Subcutaneous adipose tissue (tissue), 4 donors: Measurements from ENCODE around the gene CCDC175. TPM values are rescaled to one million over a fixed set of nuclear protein-coding genes. Genes with fewer than 3 reads are reported as not detected.

Experiments used
- total RNA-seq, 4 donors: library from RNA; depleted of rRNA; stranded (reverse); fragments of >200 nt; gene quantifications; one replicate each; pipeline ENCODE4 v1.1.0, GENCODE V29; 2016
- TF ChIP-seq, protein P1 (sequence below): fragments of 450-650 bp; IDR thresholded peaks from one replicate; pipeline ENCODE4 v1.5.1; 2016; ENCODE audit warnings: low read depth, mild to moderate bottlenecking, control low read depth, antibody characterized with exemption, moderate library complexity

The CCDC175 gene
- total RNA-seq, 4 donors from 2014 or later, result 1.3 TPM; not detected in 3

GRCh38 chr14:59566725-59567124 is 9.9 kb downstream of the CCDC175 start:
- TF ChIP-seq, protein P1, sequence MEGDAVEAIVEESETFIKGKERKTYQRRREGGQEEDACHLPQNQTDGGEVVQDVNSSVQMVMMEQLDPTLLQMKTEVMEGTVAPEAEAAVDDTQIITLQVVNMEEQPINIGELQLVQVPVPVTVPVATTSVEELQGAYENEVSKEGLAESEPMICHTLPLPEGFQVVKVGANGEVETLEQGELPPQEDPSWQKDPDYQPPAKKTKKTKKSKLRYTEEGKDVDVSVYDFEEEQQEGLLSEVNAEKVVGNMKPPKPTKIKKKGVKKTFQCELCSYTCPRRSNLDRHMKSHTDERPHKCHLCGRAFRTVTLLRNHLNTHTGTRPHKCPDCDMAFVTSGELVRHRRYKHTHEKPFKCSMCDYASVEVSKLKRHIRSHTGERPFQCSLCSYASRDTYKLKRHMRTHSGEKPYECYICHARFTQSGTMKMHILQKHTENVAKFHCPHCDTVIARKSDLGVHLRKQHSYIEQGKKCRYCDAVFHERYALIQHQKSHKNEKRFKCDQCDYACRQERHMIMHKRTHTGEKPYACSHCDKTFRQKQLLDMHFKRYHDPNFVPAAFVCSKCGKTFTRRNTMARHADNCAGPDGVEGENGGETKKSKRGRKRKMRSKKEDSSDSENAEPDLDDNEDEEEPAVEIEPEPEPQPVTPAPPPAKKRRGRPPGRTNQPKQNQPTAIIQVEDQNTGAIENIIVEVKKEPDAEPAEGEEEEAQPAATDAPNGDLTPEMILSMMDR, result no peak

DNA sequence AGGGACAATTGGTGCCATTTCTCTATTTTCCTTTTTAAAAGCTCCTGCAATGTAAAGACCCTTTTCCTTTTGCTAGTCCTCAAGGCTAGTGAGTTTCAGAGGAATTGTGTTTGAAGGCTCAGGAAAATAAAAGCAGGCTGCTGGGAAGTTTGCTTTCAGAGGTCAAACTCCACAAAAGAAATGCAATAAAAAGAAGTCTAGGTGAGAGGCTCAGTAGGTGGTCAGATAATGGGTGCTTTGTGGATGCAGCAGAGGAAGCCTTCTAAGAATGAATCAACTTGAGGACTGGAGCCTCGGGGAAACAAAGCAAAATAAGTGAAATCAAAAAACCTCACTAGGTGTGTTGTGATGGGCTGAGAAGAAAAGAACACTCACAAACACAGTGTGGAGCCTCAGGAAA is 10.3 kb downstream of the CCDC175 start:
- TF ChIP-seq, protein P1, result no peak

GRCh38 chr14:59565087-59565486 is 11.5 kb downstream of the CCDC175 start:
- TF ChIP-seq, protein P1, result no peak

DNA sequence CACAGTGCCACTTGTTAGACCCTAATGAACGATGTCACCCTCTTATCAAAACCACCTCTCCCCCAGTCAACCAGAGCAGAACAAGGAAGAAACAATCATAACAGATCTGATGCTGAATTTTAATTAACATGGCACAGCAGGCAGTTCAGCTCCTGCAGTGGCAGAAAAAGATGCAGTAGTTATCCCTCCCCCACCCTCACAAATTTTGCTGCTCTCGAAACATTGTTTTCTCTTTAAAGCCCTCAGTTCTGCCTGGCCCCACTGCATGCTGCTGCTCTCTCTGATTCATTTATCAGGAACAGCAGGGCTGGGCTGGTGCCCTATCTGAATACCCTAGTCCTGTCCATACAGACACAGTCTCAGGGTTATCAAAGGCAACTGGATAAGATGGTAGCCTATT is 12.2 kb downstream of the CCDC175 start:
- TF ChIP-seq, protein P1, result no peak

DNA sequence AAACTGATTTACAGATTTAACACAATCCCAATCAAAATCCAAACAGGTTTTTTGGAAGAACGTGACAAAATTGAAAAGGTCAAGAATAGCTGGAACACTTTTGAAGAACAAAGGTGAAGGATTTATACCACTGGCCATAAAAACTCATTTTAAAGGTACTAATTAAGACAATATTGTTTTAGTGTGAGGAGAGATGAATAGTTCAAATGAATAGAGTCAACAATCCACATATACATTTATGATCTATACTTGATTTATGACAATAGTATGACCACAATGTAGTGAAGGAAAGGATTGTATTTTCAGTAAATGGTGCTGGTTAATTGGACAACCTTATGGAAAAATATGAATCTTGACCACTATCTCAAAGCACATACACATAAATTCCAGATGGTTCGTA is 29.3 kb downstream of the CCDC175 start:
- TF ChIP-seq, protein P1, result no peak

DNA sequence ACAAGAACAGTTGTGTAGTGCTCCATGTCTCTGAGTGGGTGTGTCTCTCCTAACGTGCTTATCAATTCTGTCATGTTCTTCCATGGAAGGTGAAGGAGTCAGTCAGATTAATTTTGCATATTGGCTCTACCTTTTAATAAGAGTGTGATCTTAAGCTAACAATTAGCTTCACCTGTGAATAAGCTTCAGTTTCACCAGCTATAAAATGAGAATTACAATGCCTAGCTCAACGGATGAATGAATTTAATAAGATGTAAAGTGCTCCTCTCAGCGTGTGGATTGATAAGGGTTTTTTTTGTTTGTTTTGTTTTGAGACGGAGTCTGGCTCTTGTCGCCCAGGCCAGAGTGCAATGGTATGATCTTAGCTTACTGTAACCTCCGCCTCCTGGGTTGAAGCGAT is 32.7 kb downstream of the CCDC175 start:
- TF ChIP-seq, protein P1, result no peak

GRCh38 chr14:59541731-59542130 is 34.9 kb downstream of the CCDC175 start:
- TF ChIP-seq, protein P1, result no peak
